ENCODE data around the gene SUSD4. TPM values are rescaled to one million over a fixed set of nuclear protein-coding genes. Genes with fewer than 3 reads are reported as not detected.
"Not testable (repeated sequence)": the region's sequence is repeated elsewhere in the genome, so short reads cannot be mapped to it uniquely, and the experiment has no call there.

SUSD4 gene
- polyA plus RNA-seq, 3 donors = 14.8 to 19.4 (median 16.6) TPM

- no peak for DNase-seq (ENCODE audit: low read depth in 3 of 3, low spot score in 2 of 3)
Observed at GRCh38 chr1:223299553-223299952, 64.4 kb downstream of the SUSD4 start.

DNA sequence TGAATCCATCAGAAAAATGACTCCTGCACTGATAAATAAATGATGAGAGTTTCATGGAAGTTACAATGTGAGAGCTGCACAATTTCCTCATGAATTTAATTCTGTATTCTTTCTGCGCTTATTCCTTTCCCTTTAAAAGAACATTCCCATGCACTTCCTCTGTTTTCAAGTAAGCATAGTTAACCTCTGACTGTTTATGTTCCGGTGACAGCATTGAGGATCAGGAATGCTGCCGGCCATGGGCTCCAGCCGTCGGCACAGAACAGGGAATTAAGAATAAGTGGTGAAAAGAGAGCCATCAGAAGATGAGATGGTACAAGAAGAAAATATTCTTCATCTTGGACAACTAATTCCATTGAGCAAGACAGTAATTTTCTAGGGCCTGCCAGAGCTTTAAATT is 65.3 kb downstream of the SUSD4 start:
- DNase-seq (ENCODE audit: low read depth in 3 of 3, low spot score in 2 of 3) = no peak

GRCh38 chr1:223297800-223298199 is 66.2 kb downstream of the SUSD4 start:
- DNase-seq (ENCODE audit: low read depth in 3 of 3, low spot score in 2 of 3) = no peak

- DNase-seq (ENCODE audit: low read depth in 3 of 3, low spot score in 2 of 3) = no peak
Observed at GRCh38 chr1:223291796-223292195, 72.2 kb downstream of the SUSD4 start.

DNA sequence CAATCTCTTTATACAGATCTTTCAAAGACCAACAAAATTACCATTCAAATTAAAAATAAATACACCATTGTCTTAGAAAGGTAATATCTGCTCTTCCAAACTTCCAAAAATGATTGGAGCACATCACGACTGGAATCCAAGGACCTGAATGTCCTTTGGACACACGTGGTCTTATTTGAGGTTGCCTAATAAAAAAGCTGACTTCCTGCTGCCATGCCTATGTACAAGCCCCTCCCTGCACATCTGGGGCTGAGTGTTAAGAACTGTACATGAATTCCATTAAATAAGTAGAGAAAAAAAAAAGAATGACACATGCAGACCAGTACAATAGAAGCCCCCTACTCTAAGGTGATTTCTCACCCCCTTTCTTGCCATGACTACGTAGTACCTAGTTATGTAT is 73.6 kb downstream of the SUSD4 start:
- no peak for DNase-seq (ENCODE audit: low read depth in 3 of 3, low spot score in 2 of 3)

- no peak for DNase-seq (ENCODE audit: low read depth in 3 of 3, low spot score in 2 of 3)
Observed at GRCh38 chr1:223289621-223290020, 74.4 kb downstream of the SUSD4 start.

DNA sequence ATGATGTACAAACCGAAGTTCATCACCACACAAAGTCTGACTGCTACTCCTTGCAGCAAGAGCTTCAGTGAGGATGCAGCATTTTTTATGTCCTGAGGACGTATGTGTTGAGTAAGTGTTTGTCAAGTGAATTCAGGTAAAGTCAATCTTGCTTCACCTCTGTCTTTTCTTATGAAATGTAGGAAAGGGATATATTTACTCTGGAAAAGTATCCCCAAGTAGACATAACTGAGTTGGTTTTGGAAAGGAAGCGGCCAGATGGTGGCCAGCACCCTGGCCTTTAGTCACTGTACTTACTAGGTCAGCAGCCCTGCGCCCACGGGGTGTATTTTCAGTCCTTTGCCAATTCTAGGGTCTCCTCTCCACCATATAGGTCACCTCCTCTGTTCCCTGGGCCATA is 75.2 kb downstream of the SUSD4 start:
- no peak for DNase-seq (ENCODE audit: low read depth in 3 of 3, low spot score in 2 of 3)

GRCh38 chr1:223285452-223285851 is 78.5 kb downstream of the SUSD4 start:
- no peak for DNase-seq (ENCODE audit: low read depth in 3 of 3, low spot score in 2 of 3)

- not testable (repeated sequence) for DNase-seq (ENCODE audit: low read depth in 3 of 3, low spot score in 2 of 3)
Observed at GRCh38 chr1:223283697-223284096, 80.3 kb downstream of the SUSD4 start.

- not testable (repeated sequence) for DNase-seq (ENCODE audit: low read depth in 3 of 3, low spot score in 2 of 3)
Observed at GRCh38 chr1:223278311-223278710, 85.7 kb downstream of the SUSD4 start.

GRCh38 chr1:223276029-223276428 is 87.9 kb downstream of the SUSD4 start:
- DNase-seq (ENCODE audit: low read depth in 3 of 3, low spot score in 2 of 3) = no peak

- DNase-seq (ENCODE audit: low read depth in 3 of 3, low spot score in 2 of 3) = no peak
Observed at GRCh38 chr1:223273511-223273910, 90.5 kb downstream of the SUSD4 start.

GRCh38 chr1:223271085-223271781 is 92.7 kb downstream of the SUSD4 start:
- DNase-seq (ENCODE audit: low read depth in 3 of 3, low spot score in 2 of 3) = no peak

DNA sequence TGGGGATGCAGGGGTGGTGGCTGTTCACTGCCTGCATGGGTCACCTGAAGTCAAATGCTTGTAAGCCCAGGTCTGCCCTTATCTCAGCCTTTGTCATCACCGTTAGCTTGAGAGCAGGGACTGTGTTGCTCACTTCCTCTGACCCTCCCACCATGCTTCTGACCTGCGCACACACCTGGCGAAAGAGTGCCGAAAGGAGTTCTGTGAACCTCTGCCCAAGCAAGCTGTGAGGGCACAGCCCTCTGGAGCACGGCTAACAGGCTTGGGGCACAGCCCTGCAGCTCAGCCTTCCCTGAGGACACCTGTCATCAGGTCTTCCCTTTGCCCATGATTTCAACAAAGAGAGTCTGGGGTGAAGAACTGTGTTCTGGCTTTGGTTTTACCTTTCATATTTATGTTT is 93.8 kb downstream of the SUSD4 start:
- no peak for DNase-seq (ENCODE audit: low read depth in 3 of 3, low spot score in 2 of 3)

- DNase-seq (ENCODE audit: low read depth in 3 of 3, low spot score in 2 of 3) = no peak
Observed at GRCh38 chr1:223269006-223269405, 95.0 kb downstream of the SUSD4 start.

- DNase-seq (ENCODE audit: low read depth in 3 of 3, low spot score in 2 of 3) = no peak
Observed at GRCh38 chr1:223266632-223267172, 97.3 kb downstream of the SUSD4 start.

- no peak for DNase-seq (ENCODE audit: low read depth in 3 of 3, low spot score in 2 of 3)
Observed at GRCh38 chr1:223264983-223265908, 98.7 kb downstream of the SUSD4 start.

DNA sequence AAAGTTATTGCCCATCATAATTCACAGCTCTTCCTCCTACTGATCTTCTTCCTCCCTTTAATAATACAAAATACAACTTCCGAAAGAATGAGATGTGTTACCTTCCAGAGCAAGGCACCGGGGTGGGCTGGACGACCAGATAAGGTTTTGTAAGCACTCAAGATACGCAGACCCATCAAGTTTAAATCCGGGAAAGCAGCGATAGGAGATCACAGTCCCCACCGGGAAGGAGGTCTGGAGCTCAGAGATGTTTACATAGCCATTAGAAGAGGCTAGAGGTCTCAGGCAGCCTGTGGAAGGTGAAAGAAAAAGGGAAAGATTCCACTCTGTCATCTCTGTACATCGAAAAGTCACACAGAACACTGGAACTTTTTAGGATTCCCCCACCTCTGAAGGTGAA is 99.4 kb downstream of the SUSD4 start:
- no peak for DNase-seq (ENCODE audit: low read depth in 3 of 3, low spot score in 2 of 3)

- no peak for DNase-seq (ENCODE audit: low read depth in 3 of 3, low spot score in 2 of 3)
Observed at GRCh38 chr1:223261914-223262313, 102.1 kb downstream of the SUSD4 start.

DNA sequence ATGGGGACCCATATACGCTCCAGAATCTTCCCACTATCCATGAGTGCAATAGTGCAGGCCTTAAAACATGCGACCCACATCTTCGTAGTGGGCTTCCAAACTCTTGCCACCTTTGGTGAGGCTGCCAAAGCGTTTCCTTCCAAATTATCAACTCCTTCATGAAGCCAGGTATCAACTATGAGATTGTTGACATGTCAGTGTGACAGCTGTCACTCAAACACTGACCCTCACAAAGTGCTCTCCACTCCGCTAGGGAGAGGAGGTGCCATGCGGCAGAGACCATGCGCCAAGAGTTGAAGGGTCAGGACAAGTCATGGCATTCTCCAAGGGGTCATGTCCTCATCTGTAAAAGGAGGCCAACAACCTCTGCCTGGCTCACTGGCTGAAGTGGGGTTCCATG is 103.3 kb downstream of the SUSD4 start:
- DNase-seq (ENCODE audit: low read depth in 3 of 3, low spot score in 2 of 3) = no peak

- DNase-seq (ENCODE audit: low read depth in 3 of 3, low spot score in 2 of 3) = no peak
Observed at GRCh38 chr1:223259462-223259861, 104.5 kb downstream of the SUSD4 start.

DNA sequence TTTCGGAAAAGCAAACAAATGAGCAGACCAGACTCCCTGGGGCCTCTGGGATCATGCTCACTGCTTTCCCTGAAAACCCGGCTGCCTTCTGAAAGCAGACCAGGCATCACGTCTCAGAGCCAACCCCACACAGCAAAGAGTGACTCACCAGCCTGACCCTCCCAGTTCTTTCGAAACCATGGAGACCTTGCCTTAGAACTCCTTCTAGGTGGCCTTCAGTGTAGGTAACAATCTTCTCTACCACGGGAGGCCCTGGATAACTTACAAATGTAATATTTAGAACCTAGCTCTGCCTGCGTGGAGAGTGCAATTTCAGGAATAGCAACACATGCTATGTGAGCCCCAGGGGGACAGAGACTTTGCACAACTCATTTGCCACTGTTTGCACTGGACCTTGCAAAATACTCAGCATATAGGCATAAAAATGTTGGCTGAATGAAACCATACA is 105.2 kb downstream of the SUSD4 start:
- no peak for DNase-seq (ENCODE audit: low read depth in 3 of 3, low spot score in 2 of 3)

All from right renal cortex interstitium (tissue), 3 donors.